ENCODE results near the gene PSME1. TPM values are rescaled to one million over a fixed set of nuclear protein-coding genes. Genes with fewer than 3 reads are reported as not detected.
A peak's percentile ranks its signal among the peaks of the same experiment; 100 is the strongest.

Gene PSME1
- total and polyA plus RNA-seq, 2 of the 13 experiments (the other 11 are each of a cell fraction or from before 2014, with no cell fraction given) = 159 to 608 TPM

- TF ChIP-seq ZNF782 (CRISPR knock-in tag; IDR thresholded peaks at IDR 0.05; ENCODE audit: borderline replicate concordance) = peak; percentile 64; the same call in 1 of the 2 replicates
- TF ChIP-seq RFXAP (CRISPR knock-in tag; IDR thresholded peaks at IDR 0.05; ENCODE audit: borderline replicate concordance) = no peak
- no peak for TF ChIP-seq ZNF256 (CRISPR knock-in tag; conservative IDR thresholded peaks at IDR 0.05)
- TF ChIP-seq HOXD1 (CRISPR knock-in tag; IDR thresholded peaks at IDR 0.05) = 0 out of 2 replicates have a peak, but pooled peaks have one; percentile 28
- no peak for TF ChIP-seq PBX3 (CRISPR knock-in tag; IDR thresholded peaks at IDR 0.05; ENCODE audit: borderline replicate concordance)
- peak; percentile 93 for TF ChIP-seq RBM22 (optimal IDR thresholded peaks at IDR 0.05; ENCODE audit: low read length)
- no peak for TF ChIP-seq ZBTB39 (CRISPR knock-in tag; IDR thresholded peaks at IDR 0.05)
- TF ChIP-seq MAZ (IDR thresholded peaks at IDR 0.05; ENCODE audit: borderline replicate concordance, low read depth, low read length) = no peak
- no peak; the same call in 1 of the 2 replicates for TF ChIP-seq MAZ (CRISPR knock-in tag; IDR thresholded peaks at IDR 0.05; ENCODE audit: low read depth)
- no peak for TF ChIP-seq GATAD2A (CRISPR knock-in tag; IDR thresholded peaks at IDR 0.05)
- no peak for TF ChIP-seq TAF15 (IDR thresholded peaks at IDR 0.05; ENCODE audit: low read depth, low read length, poor library complexity, severe bottlenecking)
- TF ChIP-seq E2F1 (CRISPR knock-in tag; IDR thresholded peaks at IDR 0.05) = no peak
- TF ChIP-seq SSRP1 (CRISPR knock-in tag; IDR thresholded peaks at IDR 0.05) = no peak
- no peak for TF ChIP-seq ELF1 (CRISPR knock-in tag; IDR thresholded peaks at IDR 0.05)
- no peak for TF ChIP-seq TFE3 (CRISPR knock-in tag; IDR thresholded peaks at IDR 0.05)
- TF ChIP-seq ZNF512B (CRISPR knock-in tag; IDR thresholded peaks at IDR 0.05; ENCODE audit: borderline replicate concordance) = 0 out of 2 replicates have a peak, but pooled peaks have one; percentile 72
- TF ChIP-seq LBX2 (CRISPR knock-in tag; IDR thresholded peaks at IDR 0.05; ENCODE audit: borderline replicate concordance) = 0 out of 2 replicates have a peak, but pooled peaks have one; percentile 39
- TF ChIP-seq PHB2 (IDR thresholded peaks at IDR 0.05; ENCODE audit: partially characterized antibody) = no peak
- TF ChIP-seq KLF15 (CRISPR knock-in tag; IDR thresholded peaks at IDR 0.05; ENCODE audit: borderline replicate concordance) = no peak
Measured at GRCh38 chr14:24098927-24099813, 36.8 kb upstream of the PSME1 start (continued).

Data from HepG2 (cell line).